ENCODE results near the gene NCOR1. TPM values are rescaled to one million over a fixed set of nuclear protein-coding genes. Genes with fewer than 3 reads are reported as not detected.

NCOR1 gene
- total RNA-seq (62.2 TPM), polyA plus RNA-seq (51.5 TPM)
- long read RNA-seq, donor 1, partial matches to known transcripts = 0 of 1 reads
- long read RNA-seq, donor 1, other reads (novel, unspliced or antisense) = 0 of 1 reads
- long read RNA-seq, donor 2 = 0 reads
- long read RNA-seq, donor 3, partial matches to known transcripts = 10 of 19 reads
- long read RNA-seq, donor 3, other reads (novel, unspliced or antisense) = 0 of 19 reads
- long read RNA-seq, donor 4, partial matches to known transcripts = 0 of 7 reads
- long read RNA-seq, donor 4, other reads (novel, unspliced or antisense) = 0 of 7 reads
- long read RNA-seq, donor 5, transcript NCOR1-222 (4 exons, 672 nt) = major isoform, 6 of 80 reads
- long read RNA-seq, donor 5, partial matches to known transcripts = 64 of 80 reads
- long read RNA-seq, donor 5, other reads (novel, unspliced or antisense) = 0 of 80 reads
- long read RNA-seq, donor 6, transcript NCOR1-222 (4 exons, 672 nt) = major isoform, 5 of 44 reads
- long read RNA-seq, donor 6, partial matches to known transcripts = 32 of 44 reads
- long read RNA-seq, donor 6, other reads (novel, unspliced or antisense) = 0 of 44 reads
- long read RNA-seq, donor 7, partial matches to known transcripts = 29 of 54 reads
- long read RNA-seq, donor 7, other reads (novel, unspliced or antisense) = 13 of 54 reads
- long read RNA-seq, donor 8, partial matches to known transcripts = 0 of 5 reads
- long read RNA-seq, donor 8, other reads (novel, unspliced or antisense) = 0 of 5 reads
- long read RNA-seq, donor 9, transcript NCOR1-206 (15 exons, 1,883 nt) = major isoform, 8 of 36 reads
- long read RNA-seq, donor 9, partial matches to known transcripts = 23 of 36 reads
- long read RNA-seq, donor 9, other reads (novel, unspliced or antisense) = 0 of 36 reads
- long read RNA-seq, donor 10, partial matches to known transcripts = 14 of 21 reads
- long read RNA-seq, donor 10, other reads (novel, unspliced or antisense) = 0 of 21 reads

- under 1% methylated on average over 82 of the region's 82 CpGs for WGBS
- Histone ChIP-seq H3K36me3 (ENCODE audit: control insufficient read depth in 2 of 2, insufficient read depth in 2 of 2, low read length in 1 of 2) (peaks cover 3 to 4% of the 10 kb centered on the region in 2 donors), H3K9me3 (ENCODE audit: control insufficient read depth in 2 of 2, insufficient read depth in 1 of 2, low read length in 1 of 2) (no peaks in the 10 kb centered on the region), H3K27ac (ENCODE audit: low read depth in 1 of 2, low read length in 1 of 2) (peak within 1 kb of the TSS; percentile 94 to 97), H3K4me3 (ENCODE audit: low read length in 2 of 2) (peak within 1 kb of the TSS; percentile 83 to 93), H3K27me3 (ENCODE audit: control insufficient read depth in 2 of 2, insufficient read depth in 1 of 2, low read length in 1 of 2) (no peaks in the 10 kb centered on the region), H3K4me1 (ENCODE audit: control insufficient read depth in 2 of 2, insufficient read depth in 2 of 2, low read length in 2 of 2) (peaks cover 12 to 16% of the 10 kb centered on the region in 2 donors)
- peak; percentile 57 to 96 (median 81) for DNase-seq (ENCODE audit: low read depth in 6 of 9, low spot score in 9 of 9)
Observed at GRCh38 chr17:16215273-16215964, at the start of gene NCOR1. Gene NCOR1, minus strand, starts transcription at chr17:16215534. Its CDS starts 20,965 bp downstream, at chr17:16194569.

- Histone ChIP-seq H3K4me3 (ENCODE audit: low read length in 2 of 2) (no peak overlapping the region), H3K4me1 (ENCODE audit: control insufficient read depth in 2 of 2, insufficient read depth in 2 of 2, low read length in 2 of 2) (no peaks in the 10 kb centered on the region), H3K9me3 (ENCODE audit: control insufficient read depth in 2 of 2, insufficient read depth in 1 of 2, low read length in 1 of 2) (peaks cover 0 to 11% of the 10 kb centered on the region in 2 donors), H3K27ac (ENCODE audit: low read depth in 1 of 2, low read length in 1 of 2) (no peak overlapping the region), H3K36me3 (ENCODE audit: control insufficient read depth in 2 of 2, insufficient read depth in 2 of 2, low read length in 1 of 2) (peaks cover 0 to 5% of the 10 kb centered on the region in 2 donors), H3K27me3 (ENCODE audit: control insufficient read depth in 2 of 2, insufficient read depth in 1 of 2, low read length in 1 of 2) (no peaks in the 10 kb centered on the region)
- WGBS = 98% methylated on average over 4 of the region's 4 CpGs
- DNase-seq (ENCODE audit: low read depth in 6 of 9, low spot score in 9 of 9) = no peak
Observed at GRCh38 chr17:16262201-16262600, 46.9 kb upstream of the NCOR1 start.

- Histone ChIP-seq H3K4me1 (ENCODE audit: control insufficient read depth in 2 of 2, insufficient read depth in 2 of 2, low read length in 2 of 2) (no peaks in the 10 kb centered on the region), H3K27me3 (ENCODE audit: control insufficient read depth in 2 of 2, insufficient read depth in 1 of 2, low read length in 1 of 2) (no peaks in the 10 kb centered on the region), H3K36me3 (ENCODE audit: control insufficient read depth in 2 of 2, insufficient read depth in 2 of 2, low read length in 1 of 2) (peaks cover 0 to 5% of the 10 kb centered on the region in 2 donors), H3K27ac (ENCODE audit: low read depth in 1 of 2, low read length in 1 of 2) (no peak overlapping the region), H3K9me3 (ENCODE audit: control insufficient read depth in 2 of 2, insufficient read depth in 1 of 2, low read length in 1 of 2) (peaks cover 0 to 11% of the 10 kb centered on the region in 2 donors), H3K4me3 (ENCODE audit: low read length in 2 of 2) (no peak overlapping the region)
- WGBS = 86% methylated on average over 3 of the region's 3 CpGs
- DNase-seq (ENCODE audit: low read depth in 6 of 9, low spot score in 9 of 9) = no peak
Observed at GRCh38 chr17:16261049-16261448, 45.7 kb upstream of the NCOR1 start.

- no peak overlapping the region for H3K4me3 ChIP-seq (ENCODE audit: low read length in 2 of 2)
- H3K4me1 ChIP-seq (ENCODE audit: control insufficient read depth in 2 of 2, insufficient read depth in 2 of 2, low read length in 2 of 2) = no peaks in the 10 kb centered on the region
- no peaks in the 10 kb centered on the region for H3K27me3 ChIP-seq (ENCODE audit: control insufficient read depth in 2 of 2, insufficient read depth in 1 of 2, low read length in 1 of 2)
- H3K9me3 ChIP-seq (ENCODE audit: control insufficient read depth in 2 of 2, insufficient read depth in 1 of 2, low read length in 1 of 2) = peaks cover 0 to 11% of the 10 kb centered on the region in 2 donors
- no peak overlapping the region for H3K27ac ChIP-seq (ENCODE audit: low read depth in 1 of 2, low read length in 1 of 2)
- 98% methylated on average over 6 of the region's 6 CpGs for WGBS
- DNase-seq (ENCODE audit: low read depth in 6 of 9, low spot score in 9 of 9) = no peak
- H3K36me3 ChIP-seq (ENCODE audit: control insufficient read depth in 2 of 2, insufficient read depth in 2 of 2, low read length in 1 of 2) = peaks cover 0 to 5% of the 10 kb centered on the region in 2 donors
Observed at GRCh38 chr17:16259926-16260325, 44.6 kb upstream of the NCOR1 start.

GRCh38 chr17:16258901-16259300, 43.6 kb upstream of the NCOR1 start:
- 93% methylated on average over 1 of the region's 1 CpG for WGBS
- Histone ChIP-seq H3K4me3 (ENCODE audit: low read length in 2 of 2) (no peak overlapping the region), H3K4me1 (ENCODE audit: control insufficient read depth in 2 of 2, insufficient read depth in 2 of 2, low read length in 2 of 2) (no peaks in the 10 kb centered on the region), H3K27me3 (ENCODE audit: control insufficient read depth in 2 of 2, insufficient read depth in 1 of 2, low read length in 1 of 2) (no peaks in the 10 kb centered on the region), H3K36me3 (ENCODE audit: control insufficient read depth in 2 of 2, insufficient read depth in 2 of 2, low read length in 1 of 2) (peaks cover 0 to 5% of the 10 kb centered on the region in 2 donors), H3K9me3 (ENCODE audit: control insufficient read depth in 2 of 2, insufficient read depth in 1 of 2, low read length in 1 of 2) (peaks cover 0 to 11% of the 10 kb centered on the region in 2 donors), H3K27ac (ENCODE audit: low read depth in 1 of 2, low read length in 1 of 2) (no peak overlapping the region)
- DNase-seq (ENCODE audit: low read depth in 6 of 9, low spot score in 9 of 9) = no peak

- Histone ChIP-seq H3K4me1 (ENCODE audit: control insufficient read depth in 2 of 2, insufficient read depth in 2 of 2, low read length in 2 of 2) (no peaks in the 10 kb centered on the region), H3K36me3 (ENCODE audit: control insufficient read depth in 2 of 2, insufficient read depth in 2 of 2, low read length in 1 of 2) (peaks cover 0 to 5% of the 10 kb centered on the region in 2 donors), H3K27ac (ENCODE audit: low read depth in 1 of 2, low read length in 1 of 2) (no peak overlapping the region), H3K4me3 (ENCODE audit: low read length in 2 of 2) (no peak overlapping the region), H3K27me3 (ENCODE audit: control insufficient read depth in 2 of 2, insufficient read depth in 1 of 2, low read length in 1 of 2) (no peaks in the 10 kb centered on the region), H3K9me3 (ENCODE audit: control insufficient read depth in 2 of 2, insufficient read depth in 1 of 2, low read length in 1 of 2) (peaks cover 0 to 11% of the 10 kb centered on the region in 2 donors)
- 94% methylated on average over 4 of the region's 4 CpGs for WGBS
- DNase-seq (ENCODE audit: low read depth in 6 of 9, low spot score in 9 of 9) = no peak
Observed at GRCh38 chr17:16255481-16255921, 40.2 kb upstream of the NCOR1 start.

GRCh38 chr17:16254773-16255400, 39.6 kb upstream of the NCOR1 start:
- Histone ChIP-seq H3K27me3 (ENCODE audit: control insufficient read depth in 2 of 2, insufficient read depth in 1 of 2, low read length in 1 of 2) (no peaks in the 10 kb centered on the region), H3K4me3 (ENCODE audit: low read length in 2 of 2) (no peak overlapping the region), H3K36me3 (ENCODE audit: control insufficient read depth in 2 of 2, insufficient read depth in 2 of 2, low read length in 1 of 2) (peaks cover 0 to 3% of the 10 kb centered on the region in 2 donors), H3K4me1 (ENCODE audit: control insufficient read depth in 2 of 2, insufficient read depth in 2 of 2, low read length in 2 of 2) (no peaks in the 10 kb centered on the region), H3K9me3 (ENCODE audit: control insufficient read depth in 2 of 2, insufficient read depth in 1 of 2, low read length in 1 of 2) (peaks cover 0 to 5% of the 10 kb centered on the region in 2 donors), H3K27ac (ENCODE audit: low read depth in 1 of 2, low read length in 1 of 2) (no peak overlapping the region)
- 96% methylated on average over 9 of the region's 9 CpGs for WGBS
- DNase-seq (ENCODE audit: low read depth in 6 of 9, low spot score in 9 of 9) = no peak

- no peak overlapping the region for H3K27ac ChIP-seq (ENCODE audit: low read depth in 1 of 2, low read length in 1 of 2)
- H3K27me3 ChIP-seq (ENCODE audit: control insufficient read depth in 2 of 2, insufficient read depth in 1 of 2, low read length in 1 of 2) = no peaks in the 10 kb centered on the region
- WGBS = 99% methylated on average over 1 of the region's 1 CpG
- no peak overlapping the region for H3K4me3 ChIP-seq (ENCODE audit: low read length in 2 of 2)
- DNase-seq (ENCODE audit: low read depth in 6 of 9, low spot score in 9 of 9) = no peak
- H3K4me1 ChIP-seq (ENCODE audit: control insufficient read depth in 2 of 2, insufficient read depth in 2 of 2, low read length in 2 of 2) = no peaks in the 10 kb centered on the region
- H3K36me3 ChIP-seq (ENCODE audit: control insufficient read depth in 2 of 2, insufficient read depth in 2 of 2, low read length in 1 of 2) = no peaks in the 10 kb centered on the region
- H3K9me3 ChIP-seq (ENCODE audit: control insufficient read depth in 2 of 2, insufficient read depth in 1 of 2, low read length in 1 of 2) = no peaks in the 10 kb centered on the region
Observed at GRCh38 chr17:16251556-16251955, 36.2 kb upstream of the NCOR1 start.
